ENCODE data around the gene PHACTR4. TPM values are rescaled to one million over a fixed set of nuclear protein-coding genes. Genes with fewer than 3 reads are reported as not detected.

Gene PHACTR4
- total and polyA plus RNA-seq, 9 of the 15 experiments (the other 6 are each of a cell fraction or from before 2014, with no cell fraction given): 6.4 to 43.6 (median 14.2) TPM

- TF ChIP-seq CUX1 (CRISPR knock-in tag; IDR thresholded peaks at IDR 0.05): no peak
- peak; percentile 95 for TF ChIP-seq RFX7 (CRISPR knock-in tag; IDR thresholded peaks at IDR 0.05)
- TF ChIP-seq ZFP30 (CRISPR knock-in tag; IDR thresholded peaks at IDR 0.05; ENCODE audit: borderline replicate concordance): no peak
- peak; percentile 90 for TF ChIP-seq ZNF717 (CRISPR knock-in tag; IDR thresholded peaks at IDR 0.05)
- no peak for TF ChIP-seq CLOCK (CRISPR knock-in tag; IDR thresholded peaks at IDR 0.05; ENCODE audit: borderline replicate concordance)
- TF ChIP-seq ZBTB7A (IDR thresholded peaks at IDR 0.05; ENCODE audit: borderline replicate concordance, control insufficient read depth, low read depth, low read length): no peak
- TF ChIP-seq PML (IDR thresholded peaks at IDR 0.05; ENCODE audit: low read length): no peak; the same call in 1 of the 2 replicates
- TF ChIP-seq RB1 (IDR thresholded peaks at IDR 0.05; ENCODE audit: low read depth): no peak; the same call in 1 of the 2 replicates
- TF ChIP-seq MNT (conservative IDR thresholded peaks at IDR 0.05): peak in 1 of 2 experiments; percentile 26; a peak in 1 of 4 replicates
- no peak for TF ChIP-seq ZNF592 (IDR thresholded peaks at IDR 0.05)
- no peak for TF ChIP-seq HOMEZ (CRISPR knock-in tag; IDR thresholded peaks at IDR 0.05)
- no peak for TF ChIP-seq SUPT5H (IDR thresholded peaks at IDR 0.05)
Measured at GRCh38 chr1:28510970-28511440, 141.5 kb downstream of the PHACTR4 start (continued).

All from K562 (cell line).